GM19324 (cell line): ENCODE results near the gene CDC20.
A peak's percentile ranks its signal among the peaks of the same experiment; 100 is the strongest.

Source experiments
- ATAC-seq: cut with Tn5 transposase; IDR thresholded peaks from one replicate; pipeline ENCODE4 v1.9.1; 2021; ENCODE audit warnings: mild to moderate bottlenecking, moderate library complexity; ENCODE audit not compliant: unreplicated experiment, low FRiP score

Gene CDC20

DNA sequence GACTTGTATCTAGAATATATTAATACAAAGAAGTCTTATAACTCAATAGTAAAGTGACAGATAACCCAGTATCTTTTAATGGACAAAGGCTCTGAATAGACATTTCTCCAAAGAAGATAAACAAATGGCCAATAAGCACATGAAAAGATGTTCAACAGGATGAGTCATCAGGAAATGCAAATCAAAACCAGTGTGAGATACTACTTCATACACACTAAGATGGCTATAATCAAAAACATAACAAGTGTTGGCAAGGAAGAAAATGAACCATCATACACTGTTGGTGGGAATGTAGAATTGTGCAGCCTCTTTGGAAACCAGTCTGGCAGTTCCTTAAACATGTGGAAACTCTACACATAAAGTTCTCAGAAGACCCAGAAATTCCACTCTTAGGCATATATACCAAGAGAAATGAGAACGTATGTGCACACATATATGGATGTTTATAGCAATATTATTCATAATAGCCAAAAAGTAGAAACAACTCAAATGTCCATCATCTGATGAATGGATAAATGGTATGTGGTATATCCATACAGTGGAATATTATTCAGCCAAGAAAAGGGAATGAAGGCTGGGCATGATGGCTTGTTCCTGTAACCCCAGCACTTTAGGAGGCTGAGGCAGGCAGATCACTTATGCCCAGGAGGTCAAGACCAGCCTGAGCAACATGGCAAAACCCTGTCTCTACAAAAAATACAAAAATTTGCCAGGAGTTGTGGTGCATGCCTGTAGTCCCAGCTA, 31.1 kb upstream of the CDC20 start:
- no peak for ATAC-seq

DNA sequence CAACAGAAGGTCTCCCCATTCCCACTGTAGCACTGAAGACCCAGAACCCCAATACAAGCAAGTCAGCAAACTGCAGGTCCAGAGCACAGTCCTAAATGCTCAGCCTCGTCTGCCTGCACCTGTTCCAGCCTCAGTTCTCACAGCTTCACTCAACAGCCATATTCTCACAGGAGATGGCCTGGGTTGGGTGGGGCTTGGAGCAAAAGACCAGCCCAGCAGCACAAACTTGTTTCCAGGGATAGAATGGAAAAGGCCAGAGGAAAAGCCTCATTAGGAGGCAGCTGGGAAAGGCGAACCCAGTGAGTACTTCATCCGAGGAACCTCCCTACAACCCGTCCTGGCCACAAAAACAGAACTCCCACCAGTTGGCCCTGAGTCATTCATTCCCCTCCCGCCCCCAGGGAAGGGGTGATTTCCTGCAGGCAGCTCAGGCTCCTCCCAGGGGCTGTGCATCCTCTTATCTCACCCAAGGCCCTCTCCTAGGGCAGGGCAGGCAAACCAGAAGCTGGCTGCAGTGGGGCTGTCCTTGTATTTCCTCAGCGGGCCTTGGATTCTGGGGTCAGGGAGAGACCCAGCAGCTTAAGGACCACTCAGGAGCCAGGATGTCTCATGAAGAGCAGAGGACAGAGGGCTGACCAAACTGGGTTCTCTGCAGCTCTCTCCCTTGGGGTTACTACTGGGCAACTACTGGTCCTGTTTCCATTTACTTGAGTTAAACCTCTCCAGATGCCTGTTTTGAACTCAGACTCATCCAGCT, 28.6 kb upstream of the CDC20 start:
- ATAC-seq = no peak

DNA sequence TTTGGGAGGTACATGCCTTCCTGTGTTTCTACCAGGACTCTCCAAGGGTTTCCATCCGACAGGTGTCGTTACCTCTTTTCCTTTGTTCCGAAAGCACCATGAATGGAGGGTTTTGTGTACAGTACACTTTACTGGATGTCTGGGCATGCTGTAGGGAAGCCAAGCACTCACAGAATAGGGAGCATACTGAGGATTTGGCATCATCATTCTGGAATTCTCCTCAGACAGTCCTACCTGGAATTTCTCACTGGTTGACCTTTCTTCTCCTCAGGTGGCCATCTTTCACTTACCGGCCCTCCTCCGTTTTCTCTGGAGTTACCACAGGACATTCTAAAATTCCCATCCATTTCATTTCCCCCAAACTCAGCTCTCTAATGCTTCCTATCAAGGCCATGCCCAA, 27.1 kb upstream of the CDC20 start:
- no peak for ATAC-seq

DNA sequence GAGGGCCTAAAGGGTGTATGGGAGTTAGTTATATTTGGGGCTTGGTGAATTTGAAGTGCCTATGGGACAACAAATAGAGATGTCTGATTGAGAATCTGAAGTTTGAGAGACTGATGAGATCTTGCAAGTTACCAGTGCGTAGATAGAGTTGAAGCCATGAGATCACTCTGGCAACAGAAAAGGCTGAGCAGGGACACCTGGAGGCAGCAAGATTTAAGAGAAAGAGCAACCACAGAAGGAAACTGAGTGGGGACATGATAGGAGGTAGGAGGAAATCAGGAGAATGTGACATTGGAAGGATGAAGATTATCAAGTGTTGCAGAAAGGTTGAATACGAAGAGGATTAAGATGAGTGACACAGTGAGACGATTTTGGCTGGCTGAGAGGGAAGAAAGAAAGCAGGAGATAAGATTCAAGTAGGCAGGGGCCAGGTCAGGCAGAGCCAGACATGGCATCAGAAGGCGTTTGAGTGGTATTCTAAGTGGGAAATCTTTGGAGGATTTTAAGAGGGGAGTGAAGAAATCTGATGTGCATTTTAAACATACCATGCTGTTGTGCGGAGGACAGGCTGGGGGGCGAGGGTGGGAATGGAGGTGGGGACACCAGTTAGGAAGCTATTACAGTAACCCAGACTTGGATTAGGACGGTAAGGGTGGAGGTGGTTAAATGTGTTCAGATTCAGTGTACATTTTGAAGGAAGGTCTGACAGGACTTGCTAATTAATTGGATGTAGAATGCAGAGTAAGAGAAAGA, 24.2 kb upstream of the CDC20 start:
- no peak for ATAC-seq

DNA sequence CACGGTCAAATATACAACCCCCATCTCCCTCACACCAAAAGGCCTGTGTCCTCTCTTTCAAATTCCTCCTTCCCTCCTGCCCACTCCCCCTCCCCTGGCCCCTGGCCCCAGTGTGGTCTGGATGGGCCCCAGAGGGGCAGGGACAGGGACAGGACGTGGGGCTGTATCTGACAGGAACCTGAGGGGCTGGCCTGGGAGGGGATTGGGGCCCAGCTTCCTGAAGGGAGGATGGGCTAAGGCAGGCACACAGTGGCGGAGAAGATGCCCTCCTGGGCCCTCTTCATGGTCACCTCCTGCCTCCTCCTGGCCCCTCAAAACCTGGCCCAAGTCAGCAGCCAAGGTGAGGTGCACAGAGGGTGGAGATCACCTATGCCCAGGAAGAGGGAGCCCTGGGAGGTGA, 21.2 kb upstream of the CDC20 start, which contains the start of gene MPL:
MPL (plus strand) TSS at position 231 of the 400 bp plus-strand sequence; CDS start at position 262, 31 bp downstream.
- ATAC-seq = no peak

DNA sequence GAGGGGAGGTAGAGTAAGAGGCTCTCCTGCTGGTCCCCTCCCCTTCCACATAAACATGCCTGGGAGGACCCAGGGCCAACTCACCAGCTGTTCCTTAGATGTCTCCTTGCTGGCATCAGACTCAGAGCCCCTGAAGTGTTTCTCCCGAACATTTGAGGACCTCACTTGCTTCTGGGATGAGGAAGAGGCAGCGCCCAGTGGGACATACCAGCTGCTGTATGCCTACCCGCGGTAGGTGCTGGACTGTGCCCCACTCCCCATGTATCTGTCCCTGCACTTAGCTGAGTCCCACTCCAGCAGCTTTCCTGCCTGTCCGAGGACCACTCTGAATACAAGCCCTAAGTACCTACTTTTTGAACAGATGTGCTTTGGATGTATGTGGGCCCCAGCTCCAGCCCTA, 20.8 kb upstream of the CDC20 start:
- no peak for ATAC-seq

DNA sequence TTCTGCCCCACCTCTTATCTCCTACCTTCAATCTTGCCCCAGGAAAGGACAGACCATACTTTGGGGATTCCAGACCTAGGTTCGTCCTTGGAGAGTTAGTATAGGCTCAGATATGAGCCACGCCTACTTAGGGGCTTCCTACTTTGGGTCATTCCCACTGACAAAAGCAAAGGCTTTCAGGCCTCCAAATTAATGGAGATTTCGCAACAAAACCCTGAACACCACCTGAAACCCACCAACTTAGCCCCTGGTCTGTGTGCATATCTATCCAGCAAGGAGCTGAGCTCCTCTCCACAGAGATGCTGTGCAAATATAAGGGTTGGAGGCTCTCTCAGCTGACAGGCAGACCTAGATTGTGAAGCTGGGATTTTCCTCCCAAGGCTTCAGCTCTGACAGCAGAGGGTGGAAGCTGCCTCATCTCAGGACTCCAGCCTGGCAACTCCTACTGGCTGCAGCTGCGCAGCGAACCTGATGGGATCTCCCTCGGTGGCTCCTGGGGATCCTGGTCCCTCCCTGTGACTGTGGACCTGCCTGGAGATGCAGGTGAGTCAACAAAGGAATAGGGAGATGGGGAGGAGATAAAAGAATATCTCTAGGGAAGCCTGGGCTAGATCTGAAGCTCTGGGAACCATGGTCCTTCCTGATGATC, 19.1 kb upstream of the CDC20 start:
- no peak for ATAC-seq

DNA sequence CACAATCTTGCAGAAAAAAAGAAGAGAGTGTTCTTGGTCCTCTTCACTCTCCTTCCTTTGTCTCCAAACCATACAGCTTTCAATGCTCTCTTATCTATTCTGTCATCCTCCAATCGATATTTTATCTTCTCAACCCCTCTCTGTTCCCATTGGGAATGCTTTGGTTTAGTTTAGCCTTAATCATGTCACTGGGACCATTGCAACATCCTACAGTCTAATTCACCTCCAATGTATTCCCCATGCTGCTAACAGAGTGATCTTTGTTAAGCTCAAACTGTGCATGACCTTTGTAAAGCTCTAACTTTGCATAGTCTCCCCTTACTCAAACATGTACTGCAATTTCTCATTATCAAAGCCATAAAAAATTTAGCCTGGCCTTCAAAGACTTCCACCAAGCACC, 18.2 kb upstream of the CDC20 start:
- ATAC-seq = no peak

DNA sequence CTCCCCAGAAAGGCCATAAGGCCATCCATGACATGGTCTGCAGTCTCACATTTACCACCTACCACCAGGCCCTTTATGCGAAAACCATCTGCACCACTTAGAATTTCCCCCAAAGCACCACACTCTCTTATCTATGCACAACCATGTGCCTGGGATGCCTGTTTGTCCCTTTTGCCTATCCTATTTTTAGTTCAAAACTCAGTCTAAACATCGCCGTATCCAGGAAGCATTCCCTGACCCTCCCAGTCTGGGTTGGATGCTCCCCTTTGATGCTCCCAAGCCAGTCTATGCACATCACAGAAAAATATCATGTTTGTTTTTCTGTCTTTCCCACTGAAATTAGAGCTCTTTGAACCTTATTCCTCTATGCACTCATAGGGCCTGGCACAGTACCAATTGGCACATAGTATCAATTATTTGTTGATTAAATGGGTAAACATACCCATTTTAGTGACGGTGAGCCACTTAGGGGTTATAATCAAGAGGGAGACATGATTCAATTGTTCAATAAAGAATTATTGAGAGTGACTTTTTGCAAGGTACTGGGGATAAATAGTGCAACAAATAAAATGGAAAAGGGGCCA, 14.4 kb upstream of the CDC20 start:
- ATAC-seq = no peak

DNA sequence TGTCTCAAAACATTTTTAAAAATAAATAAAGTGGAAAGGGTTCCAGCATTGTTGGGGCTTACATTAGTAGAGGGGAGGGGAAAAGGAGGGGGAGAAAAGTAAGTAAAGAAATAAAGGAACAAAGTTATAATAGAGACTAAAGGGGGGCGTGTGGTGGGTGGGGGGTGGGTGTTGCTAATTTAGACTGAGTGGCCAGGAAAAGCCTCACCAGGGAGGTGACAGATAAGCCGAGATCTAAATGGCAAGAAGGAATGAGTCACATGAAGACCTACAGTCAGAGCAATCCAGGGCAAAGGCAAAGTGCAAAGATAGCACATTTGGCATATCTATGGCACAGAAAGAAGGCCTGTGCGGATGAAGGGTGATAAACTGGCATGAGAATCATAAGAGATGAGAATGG, 13.7 kb upstream of the CDC20 start:
- ATAC-seq = no peak

DNA sequence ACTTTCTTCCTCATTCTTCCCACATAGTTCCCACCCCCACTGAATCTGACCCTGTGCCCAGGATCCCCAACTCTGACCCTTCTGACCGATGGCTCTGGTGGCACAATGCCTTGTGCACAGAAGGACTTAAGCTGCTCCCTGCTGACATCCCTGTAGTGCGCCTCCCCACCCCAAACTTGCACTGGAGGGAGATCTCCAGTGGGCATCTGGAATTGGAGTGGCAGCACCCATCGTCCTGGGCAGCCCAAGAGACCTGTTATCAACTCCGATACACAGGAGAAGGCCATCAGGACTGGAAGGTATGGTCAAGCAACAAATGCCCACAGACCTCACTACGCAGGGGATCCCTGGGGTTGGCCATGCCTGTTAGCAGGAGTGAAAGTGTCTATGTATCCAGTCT, 12.1 kb upstream of the CDC20 start:
- no peak for ATAC-seq

DNA sequence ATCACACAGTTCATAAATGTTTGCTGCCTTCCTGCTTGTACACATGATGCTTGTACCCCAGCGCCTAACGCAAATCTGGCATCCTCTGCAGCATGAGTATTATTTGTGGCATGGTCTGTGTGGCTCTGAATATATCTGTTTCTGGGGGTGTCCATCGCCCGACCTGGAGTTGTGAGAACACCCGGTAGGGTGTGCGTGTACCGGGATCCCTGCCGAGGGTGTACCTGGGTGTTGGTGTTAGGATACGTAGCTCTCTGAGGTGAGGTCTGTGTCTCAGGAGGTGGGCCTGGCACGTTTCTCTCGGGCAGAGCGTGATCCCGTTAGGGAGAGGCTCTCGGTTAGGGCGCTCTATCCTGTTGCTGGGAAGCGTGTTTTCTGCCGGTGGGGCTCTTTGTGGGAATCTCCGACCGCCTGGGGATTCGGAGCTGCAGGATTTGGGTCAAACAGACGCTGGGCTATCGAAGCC, 10.4 kb upstream of the CDC20 start:
- ATAC-seq = no peak

DNA sequence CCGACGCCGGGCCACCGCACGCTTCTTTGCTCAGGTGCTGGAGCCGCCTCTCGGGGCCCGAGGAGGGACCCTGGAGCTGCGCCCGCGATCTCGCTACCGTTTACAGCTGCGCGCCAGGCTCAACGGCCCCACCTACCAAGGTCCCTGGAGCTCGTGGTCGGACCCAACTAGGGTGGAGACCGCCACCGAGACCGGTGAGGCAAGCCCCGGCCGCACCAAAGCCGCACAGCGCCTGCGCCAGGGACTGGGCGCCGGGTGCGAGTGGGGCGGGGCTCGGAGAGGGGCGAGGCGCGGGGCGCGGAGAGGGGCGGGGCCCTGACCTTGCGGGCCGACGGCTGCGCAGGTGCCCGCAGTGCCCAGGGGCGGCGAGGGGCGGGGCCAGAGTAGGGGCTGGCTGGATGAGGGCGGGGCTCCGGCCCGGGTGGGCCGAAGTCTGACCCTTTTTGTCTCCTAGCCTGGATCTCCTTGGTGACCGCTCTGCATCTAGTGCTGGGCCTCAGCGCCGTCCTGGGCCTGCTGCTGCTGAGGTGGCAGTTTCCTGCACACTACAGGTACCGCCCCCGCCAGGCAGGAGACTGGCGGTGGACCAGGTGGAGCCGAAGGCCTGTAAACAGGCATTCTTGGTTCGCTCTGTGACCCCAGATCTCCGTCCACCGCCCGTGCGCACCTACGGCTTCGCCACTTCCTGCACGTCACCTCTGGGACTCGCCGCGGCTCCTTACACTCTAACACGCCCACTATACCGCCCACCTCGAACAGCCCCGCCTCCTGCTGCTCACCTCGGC, 9.8 kb upstream of the CDC20 start:
- peak; percentile 43 for ATAC-seq

DNA sequence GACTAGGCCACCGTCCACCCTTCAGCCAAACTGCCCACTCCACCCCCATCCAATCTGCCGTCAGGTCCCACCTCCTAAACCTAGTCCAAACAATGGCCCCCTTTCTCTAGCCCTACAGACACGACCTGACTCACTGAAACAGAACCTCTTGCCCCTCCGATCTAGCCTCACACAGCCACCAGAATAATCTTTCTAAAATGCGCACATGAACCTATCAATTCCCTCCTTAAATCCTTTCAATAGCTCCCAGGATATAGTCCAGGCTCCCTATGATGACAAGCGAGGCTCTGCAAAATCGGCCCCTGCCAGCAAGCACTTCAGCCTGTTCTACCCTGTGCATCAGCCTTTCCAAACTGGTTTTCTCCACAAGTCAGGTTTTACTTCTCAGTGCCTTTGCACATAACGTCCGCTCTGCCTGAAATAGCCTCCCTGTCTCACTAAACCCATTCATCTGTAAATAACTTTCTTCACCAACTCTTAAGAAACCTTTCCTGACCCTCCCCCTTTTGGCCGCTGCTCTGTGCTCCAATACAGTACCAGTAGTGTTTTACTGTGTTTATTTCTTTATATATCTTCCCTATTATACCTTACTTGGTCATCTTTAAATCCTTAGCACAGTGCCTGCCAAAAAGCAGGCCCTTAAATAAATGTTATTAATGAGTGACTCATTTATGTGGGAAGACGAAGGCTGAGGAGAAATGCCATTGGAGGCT, 9.0 kb upstream of the CDC20 start:
- no peak for ATAC-seq

DNA sequence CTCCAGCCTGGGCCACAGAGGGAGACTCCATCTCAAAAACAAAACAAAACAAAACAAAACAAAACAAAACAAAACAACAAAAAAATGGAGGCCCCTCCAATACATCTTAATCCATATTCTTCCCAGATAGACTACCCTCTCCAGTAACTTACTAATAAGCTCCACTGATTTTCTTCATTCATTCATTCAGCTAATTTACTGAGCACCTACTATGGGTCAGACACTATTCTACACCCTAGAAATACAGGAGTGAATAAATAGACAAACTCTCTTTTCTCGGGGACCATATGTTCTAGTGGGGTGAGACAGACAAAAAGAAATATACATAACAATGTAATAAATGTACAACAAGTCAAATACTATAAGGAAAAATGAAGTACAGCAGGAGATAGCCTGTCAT, 7.8 kb upstream of the CDC20 start:
- no peak for ATAC-seq

DNA sequence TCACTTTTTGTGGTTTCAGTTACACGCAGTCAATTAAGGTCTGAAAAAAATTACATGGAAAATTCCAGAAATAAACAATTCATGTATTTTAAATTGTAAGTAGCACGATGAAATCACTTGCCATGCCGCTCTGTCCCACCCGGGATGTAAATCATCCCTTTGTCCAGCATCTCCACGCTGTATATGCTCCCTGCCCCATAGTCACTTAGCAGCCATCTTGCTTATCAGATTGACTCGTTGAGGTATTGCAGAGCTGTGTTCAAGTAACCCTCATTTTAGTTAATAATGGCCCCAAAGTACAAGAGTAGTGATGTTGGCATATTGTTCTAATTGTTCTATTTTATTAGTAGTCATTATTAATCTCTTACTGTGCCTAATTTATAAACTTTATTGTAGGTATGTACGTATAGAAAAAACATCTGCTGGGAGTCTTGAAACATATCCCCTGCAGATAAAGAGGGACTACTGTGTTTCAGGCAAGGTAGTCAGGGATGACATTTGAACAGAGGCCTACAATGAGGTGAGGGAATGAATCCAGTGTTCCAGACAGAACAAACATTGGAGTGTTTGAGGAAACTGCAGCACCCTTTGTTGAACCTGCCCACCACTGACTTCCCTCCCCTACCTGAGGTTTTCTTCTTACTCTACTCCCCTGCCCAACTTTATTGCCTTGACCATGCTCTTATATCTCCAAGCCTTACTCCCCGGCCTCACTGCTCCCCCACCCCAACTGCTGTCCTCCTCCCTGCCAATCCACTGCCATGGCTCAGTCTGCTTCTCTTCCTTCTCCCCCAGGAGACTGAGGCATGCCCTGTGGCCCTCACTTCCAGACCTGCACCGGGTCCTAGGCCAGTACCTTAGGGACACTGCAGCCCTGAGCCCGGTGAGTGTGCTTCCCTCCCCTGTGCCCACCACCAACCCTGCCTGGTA, 7.1 kb upstream of the CDC20 start:
- ATAC-seq = no peak

DNA sequence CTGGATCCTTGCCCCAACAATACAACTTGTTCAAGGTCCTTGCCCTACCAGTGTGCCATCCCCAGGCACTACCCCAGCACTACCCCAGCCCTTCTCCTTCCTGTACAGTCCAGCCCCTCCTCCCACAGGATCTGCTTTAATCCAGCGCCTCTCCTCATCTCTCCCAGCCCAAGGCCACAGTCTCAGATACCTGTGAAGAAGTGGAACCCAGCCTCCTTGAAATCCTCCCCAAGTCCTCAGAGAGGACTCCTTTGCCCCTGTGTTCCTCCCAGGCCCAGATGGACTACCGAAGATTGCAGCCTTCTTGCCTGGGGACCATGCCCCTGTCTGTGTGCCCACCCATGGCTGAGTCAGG, 6.5 kb upstream of the CDC20 start:
- ATAC-seq = no peak

DNA sequence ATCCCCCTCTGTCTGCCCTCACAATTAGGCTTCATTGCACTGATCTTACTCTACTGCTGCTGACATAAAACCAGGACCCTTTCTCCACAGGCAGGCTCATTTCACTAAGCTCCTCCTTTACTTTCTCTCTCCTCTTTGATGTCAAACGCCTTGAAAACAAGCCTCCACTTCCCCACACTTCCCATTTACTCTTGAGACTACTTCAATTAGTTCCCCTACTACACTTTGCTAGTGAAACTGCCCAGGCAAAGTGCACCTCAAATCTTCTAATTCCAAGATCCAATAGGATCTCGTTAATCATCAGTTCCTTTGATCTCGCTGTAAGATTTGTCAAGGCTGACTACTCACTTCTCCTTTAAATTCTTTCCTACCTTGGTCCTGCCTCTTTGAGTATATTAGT, 5.9 kb upstream of the CDC20 start:
- ATAC-seq = no peak
